Retina (tissue), 1 donor: ENCODE measurements around the gene ZNHIT2.
"Not testable (repeated sequence)": the region's sequence is repeated elsewhere in the genome, so short reads cannot be mapped to it uniquely, and the experiment has no call there.

Experiments used
- DNase-seq: peaks from one replicate; pipeline ENCODE4 v3.0.0-alpha.2; 2016

Gene ZNHIT2

DNA sequence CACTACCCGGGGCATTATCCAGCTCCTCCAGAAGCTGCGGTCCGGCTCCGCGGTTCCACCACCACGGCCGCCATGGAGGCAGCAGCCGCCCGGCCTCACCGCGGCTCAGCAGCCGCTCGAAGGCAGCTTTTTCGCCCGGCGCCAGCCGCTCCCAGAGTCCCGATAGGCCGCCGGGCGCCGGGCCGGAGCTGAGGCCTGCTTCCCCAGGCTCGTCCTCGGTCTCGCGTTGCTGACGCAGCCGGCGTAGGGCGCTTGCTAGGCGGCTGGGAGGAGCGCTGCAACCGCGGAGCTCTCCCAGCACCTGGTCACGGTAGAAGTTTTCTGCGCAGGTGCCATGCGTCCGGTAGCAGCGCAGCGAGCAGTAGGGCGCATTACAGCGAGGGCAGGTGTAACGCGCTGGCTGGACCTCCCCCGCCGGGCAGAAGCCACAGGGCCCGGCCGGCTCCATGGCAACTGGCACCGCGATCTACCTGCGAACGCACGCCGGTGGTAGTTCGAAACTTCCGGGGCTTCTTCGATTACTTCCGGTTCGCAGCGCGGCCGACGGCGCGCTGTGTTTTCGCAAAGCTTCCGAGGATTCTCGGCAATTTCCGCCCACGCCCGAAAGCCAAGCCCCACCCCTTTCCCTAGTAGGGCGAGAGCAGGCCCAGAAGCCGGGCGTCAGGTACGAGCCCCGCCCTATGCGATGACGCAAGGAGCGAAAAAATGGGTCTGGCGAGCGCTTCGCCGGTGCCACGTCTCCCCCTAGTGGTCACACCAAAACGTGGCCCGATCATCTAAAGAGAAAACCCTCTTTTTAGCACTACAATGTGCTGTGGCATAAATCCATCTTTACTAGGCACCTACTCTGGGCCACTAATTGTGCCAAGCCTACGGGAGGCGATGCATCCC, at the start of gene ZNHIT2:
ZNHIT2 (minus strand) TSS at position 496 of the 891 bp plus-strand sequence; CDS start at position 448, 48 bp downstream.
- peak; percentile 97 for DNase-seq

DNA sequence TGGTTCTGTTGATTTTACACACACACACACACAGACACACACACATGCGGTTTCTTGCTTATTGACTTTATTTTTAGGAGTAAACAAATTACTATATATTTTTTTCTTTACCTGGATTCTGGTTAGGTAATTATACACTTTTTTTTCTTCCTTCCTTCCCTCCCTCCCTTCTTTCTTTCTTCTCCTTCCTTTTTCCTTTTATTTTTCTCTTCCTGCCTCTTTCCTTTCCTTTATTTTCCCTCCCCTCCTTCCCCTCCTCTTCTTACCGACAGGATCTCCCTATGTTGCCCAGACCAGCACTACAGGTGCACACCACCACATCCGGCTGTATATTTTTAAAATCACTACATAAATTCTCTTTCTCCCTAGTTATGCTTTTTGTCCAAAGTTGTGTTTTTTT, 49.4 kb upstream of the ZNHIT2 start:
- DNase-seq = no peak

DNA sequence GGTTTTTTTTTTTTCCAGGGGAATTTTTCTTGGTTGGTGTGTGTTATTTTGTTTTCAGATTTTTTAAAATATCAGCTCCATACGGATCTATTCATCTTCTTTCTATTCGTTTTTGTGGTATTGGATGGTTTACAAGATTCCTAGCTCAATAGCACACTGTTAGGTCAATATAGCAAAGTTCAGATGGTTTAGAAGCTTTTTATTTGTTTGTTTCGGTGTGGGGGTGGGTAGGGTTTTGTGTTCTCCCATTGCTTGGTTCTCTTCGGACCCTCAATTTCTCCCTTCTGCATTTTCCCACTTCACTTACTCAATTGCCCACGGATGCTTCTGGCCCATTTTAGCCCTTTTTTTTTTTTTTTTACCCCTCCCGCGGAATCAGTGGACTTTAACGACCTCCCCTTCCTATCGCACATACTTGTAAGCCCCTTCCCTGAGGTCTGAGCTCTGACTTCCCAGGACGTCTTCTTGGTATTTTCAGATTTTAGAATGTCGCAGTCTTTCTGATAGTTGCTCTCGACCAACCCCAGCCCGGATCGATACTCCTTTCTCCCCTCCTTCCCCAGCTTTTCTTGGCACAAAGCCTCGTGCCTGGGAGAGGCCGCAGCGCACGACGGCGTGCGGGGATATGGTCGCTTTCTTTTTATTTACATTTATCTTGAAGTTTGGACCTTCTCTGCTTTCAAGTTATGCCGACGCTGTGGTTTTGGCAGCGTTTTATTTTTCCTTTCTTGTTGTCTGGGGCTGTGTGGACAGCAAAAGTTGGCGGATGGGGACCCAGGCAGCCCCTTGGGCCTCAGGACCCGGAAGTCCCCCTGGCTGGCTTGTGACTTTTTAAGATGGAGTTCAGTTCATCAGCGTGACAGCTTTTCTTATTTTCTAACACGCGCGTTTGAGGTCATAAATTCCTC, 48.2 kb upstream of the ZNHIT2 start:
- no peak for DNase-seq

DNA sequence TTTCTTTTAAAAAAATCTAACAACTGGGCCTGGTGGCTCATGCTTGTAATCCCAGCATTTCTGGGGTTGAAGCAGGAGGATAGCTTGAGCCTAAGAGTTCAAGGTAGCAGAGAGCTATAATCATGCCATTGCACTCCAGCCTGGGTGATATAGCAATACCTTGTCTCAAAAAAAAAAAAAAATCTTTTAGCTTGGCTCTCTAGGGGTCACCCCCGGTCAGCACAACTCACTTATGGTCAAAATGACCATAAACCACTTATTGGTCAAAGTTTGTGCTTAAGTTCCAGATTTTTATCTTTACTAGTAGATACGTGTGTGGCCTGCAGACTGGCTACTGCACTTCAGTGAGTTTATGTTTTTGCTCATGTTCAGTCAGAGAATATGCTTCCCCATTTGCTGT, 46.2 kb upstream of the ZNHIT2 start:
- no peak for DNase-seq

DNA sequence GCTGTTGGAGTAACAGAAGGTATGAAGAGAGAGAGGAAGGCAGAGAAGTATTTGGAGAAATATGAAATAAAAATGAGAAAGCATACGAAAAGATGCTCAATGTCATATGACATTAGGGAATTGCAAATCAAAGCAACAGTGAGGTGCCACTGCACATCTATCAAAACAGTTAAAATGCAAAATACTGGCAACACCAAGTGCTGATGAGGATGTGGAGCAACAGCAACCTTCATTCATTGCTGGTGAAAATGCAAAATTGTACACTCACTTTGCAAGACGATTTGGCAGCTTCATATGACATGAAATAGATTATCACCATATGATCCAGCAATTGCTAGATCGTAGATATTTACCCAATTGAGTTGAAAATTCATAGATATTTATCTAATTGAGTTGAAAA, 43.1 kb upstream of the ZNHIT2 start:
- no peak for DNase-seq

DNA sequence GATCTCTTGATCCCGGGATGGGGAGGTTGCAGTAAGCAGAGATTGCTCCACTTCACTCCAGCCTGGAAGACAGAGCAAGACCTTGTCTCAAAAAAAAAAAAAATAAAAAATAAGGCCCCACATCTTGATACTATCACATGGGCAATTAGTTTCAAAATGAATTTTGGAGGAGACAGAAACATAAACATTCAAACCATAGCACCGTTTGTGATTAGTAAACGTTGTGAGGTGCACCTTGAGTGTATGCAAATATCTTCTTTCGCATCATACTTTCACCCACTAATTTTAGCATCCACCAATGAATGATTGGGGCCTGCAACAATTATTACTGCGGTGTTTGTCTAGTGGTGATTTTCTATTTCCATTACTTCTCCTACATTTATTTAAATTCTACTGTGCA, 41.5 kb upstream of the ZNHIT2 start:
- DNase-seq = no peak

DNA sequence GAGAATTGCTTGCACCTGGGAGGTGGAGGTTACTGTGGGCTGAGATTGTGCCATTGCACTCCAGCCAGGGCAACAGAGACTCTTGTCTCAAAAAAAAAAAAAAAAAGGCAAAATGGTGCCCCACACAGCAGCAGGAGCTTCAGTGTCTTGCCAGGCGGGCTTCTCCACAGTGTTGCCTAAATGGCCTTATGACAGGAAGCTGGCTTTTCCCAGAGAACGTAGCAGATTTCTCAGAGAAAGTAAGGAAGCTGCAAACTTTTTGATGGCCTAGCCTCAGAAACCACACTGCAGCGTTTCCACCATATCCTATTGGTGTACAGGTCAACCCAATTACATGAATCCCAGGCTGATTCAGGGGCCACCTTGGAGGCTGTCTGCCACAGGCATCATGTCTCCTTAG, 39.8 kb upstream of the ZNHIT2 start:
- DNase-seq = no peak

DNA sequence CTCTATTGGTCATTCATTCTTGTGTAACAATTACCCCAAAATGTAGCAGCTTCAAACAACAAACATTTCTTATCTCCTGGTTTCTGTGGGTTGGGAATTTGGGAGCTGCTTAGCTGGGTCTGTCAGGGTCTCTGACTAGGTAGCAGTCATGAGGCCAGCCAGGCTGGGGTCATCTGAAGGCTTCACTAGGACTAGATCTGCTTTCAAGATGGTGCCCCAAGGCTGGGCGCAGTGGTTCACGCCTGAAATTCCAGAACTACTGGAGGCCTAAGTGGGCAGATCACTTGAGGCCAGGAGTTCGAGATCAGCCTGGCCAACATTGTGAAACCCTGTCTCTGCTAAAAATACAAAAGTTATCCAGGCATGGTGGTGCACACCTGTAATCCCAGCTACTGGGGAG, 39.4 kb upstream of the ZNHIT2 start:
- no peak for DNase-seq

DNA sequence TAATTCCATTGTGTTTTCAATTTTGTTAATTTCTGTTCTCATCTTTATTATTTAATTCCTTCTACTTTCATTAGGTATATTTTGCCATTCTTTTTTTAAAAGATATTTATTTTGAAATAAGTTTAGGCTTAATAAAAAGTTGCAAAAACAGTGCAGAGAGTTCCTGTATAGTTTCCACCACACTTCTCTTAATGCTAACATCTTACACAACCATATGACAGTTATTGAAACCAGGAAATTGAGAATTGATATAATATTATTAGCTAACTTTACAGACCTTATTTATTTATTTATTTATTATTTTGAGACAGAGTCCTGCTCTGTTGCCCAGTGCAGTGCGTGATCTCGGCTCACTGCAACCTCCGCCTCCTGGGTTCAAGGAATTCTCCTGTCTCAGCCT, 38.8 kb upstream of the ZNHIT2 start:
- no peak for DNase-seq

DNA sequence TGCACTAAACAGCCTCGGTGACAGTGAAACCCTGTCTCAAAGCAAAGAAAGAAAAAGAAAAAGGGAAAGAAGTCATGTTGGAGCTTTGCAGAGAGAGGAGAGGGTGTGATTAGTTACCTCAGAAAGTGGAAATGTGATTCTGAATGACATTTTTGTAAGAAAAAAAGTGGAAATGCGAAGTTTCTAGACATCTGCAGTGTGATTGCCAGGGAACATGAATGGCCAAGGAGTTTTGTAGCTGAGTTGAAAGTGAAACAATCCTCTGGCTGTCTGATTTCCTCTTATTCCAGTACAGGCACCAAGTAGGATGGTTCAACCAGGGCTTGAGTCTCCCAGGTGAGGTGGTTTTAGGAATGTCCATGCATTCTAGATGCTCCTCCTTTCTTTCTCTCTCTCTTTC, 34.6 kb upstream of the ZNHIT2 start:
- no peak for DNase-seq

DNA sequence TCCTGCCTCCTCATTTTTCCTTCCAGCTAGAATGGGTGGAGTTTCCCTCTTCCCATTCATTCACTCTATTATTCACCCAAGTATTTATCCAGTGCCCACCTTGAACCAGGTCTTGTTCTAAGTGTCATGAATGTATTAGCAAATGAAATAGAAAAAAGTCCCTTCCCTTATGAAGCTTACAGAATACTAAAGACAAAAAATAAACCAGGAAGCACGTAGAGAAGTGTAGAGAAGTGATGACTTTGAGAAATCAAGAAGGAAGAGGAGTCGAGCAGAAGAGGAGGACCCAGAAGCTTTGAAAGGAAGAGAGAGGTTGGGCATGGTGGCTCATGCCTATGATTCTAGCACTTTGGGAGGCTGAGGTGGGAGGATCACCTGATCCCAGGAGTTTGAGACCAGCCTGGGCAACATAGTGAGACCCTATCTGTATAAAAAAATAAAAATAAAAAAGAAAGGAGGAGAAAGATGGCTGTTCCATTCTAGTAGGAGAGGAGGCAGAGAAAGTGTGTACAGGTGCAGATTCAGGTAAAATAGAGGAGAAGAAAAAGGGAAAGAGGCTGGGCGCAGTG, 33.9 kb upstream of the ZNHIT2 start:
- no peak for DNase-seq

DNA sequence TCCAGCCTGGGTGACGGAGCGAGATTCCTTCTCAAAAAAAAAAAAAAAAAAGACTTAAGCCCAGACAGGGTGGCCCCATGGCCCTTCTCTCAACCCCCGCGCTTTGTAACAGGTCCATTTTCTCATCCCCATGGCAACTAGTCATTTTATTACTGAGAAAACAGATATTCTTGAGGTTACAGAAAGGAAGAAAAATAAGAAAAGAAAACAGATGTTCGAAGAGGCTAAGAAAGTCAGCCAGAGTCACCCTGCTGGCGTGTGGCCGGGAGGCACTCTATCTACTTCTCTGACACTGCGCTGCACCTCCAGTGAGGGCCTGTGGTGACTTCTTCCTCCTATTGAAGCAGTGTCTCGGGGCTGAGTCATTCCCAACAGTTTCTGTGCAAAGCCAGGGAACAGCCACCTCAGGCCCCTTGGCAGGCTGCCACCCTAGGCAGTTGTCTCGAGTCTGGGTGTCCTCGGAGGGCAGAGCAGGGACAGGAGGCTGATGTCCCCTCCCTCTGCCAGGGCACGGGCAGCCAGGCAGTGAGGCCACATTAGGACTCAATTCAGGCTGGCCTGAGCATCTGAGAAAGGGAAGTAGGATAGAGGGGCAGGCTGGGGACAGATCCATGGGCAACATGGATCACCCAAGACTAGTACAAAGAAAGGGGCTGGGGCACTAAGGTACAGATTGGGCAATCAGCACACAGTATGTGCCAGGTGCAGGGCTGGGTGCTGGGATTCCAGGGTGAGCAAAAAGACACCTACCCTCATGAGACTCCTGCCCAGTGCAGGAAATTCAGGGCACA, 33.2 kb upstream of the ZNHIT2 start:
- DNase-seq = no peak

DNA sequence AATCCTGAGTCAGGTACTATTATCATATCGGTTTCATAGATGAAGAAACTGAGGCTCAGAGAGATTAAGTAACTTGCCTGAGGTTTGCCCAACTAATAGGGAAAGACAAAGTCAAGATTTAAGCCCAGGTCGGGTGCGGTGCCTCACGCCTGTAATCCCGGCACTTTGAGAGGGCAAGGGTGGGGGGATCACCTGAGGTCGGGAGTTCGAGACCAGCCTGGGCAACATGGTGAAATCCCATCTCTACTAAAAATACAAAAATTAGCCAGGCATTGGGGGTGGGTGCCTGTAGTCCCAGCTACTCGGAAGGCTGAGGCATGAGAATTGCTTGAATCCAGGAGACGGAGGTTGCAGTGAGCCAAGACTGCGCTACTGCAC, 32.6 kb upstream of the ZNHIT2 start:
- DNase-seq = not testable (repeated sequence)

DNA sequence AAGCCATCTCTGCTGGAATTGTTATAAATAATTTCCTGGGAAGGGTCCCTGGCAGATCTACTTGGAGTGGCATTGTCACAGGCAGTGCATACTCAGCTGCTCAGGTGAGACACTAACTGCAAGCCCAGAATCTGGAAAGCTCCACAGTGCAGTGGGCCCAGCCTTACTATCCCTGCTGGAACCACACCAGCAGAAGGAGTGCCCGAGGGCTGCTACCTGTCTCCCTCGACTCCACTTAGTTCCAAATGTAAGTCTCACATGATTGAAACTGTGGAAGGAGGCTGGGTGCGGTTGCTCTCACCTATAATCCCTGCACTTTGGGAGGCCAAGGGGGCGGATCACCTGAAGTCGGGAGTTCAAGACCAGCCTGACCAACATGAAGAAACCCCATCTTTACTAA, 31.2 kb upstream of the ZNHIT2 start:
- no peak for DNase-seq

DNA sequence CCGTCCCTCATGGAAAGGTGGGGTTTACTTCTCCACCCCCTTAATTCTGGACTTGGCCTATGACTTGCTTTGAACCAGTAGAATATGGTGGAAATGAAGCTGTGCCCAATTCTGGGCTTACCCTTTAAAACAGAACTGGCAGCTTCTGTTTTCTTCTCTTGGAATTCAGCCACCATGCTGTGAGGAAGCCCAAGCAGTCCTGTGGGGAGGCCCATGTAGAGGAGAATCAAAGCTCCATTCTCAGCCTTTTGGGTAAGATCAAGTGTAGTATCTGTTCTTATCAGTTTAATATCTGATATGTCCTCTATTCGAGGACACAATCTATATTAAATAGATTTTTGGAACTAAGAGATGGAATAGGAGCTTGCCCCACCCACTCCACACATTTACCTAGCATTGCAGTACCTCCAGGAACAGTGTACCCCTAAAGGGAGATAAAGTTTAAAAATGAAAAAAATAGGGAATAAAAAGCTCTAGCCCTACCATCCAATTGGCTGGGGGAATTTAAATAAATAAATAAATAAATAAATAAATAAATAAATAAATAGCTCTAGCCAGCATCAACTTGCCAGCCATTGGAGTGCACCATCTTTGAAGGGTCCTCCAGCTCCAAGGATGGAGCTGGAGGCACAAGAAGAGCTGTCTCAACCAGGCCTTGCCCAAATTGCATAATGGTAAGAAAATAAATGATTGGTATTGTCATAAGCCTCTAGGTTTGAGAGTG, 30.0 kb upstream of the ZNHIT2 start:
- DNase-seq = no peak

DNA sequence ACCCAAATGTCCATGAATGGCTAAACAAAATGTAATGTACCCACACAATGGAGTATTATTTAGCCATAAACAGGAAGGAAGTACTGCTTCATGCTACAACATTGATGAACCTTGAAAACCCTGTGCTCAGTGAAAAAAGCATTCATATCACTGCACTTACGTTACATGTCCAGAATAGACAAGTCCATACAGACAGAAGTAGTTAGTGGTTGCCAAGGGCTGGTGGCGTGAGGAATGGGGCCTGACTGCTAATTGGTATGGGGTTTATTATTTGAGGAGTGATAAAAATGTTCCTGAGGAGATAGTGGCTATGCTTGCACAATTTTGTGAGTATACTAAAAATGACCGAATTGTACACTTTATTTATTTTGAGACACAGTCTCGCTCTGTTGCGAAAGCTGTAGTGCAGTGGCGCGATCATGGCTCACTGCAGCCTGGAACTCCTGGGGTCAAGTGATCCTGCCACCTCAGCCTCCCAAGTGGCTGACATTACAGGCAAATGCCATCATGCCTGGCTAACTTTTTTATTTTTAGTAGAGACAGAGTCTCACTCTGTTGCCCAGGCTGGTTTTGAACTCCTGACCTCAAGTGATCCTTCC, 24.5 kb upstream of the ZNHIT2 start:
- DNase-seq = no peak

DNA sequence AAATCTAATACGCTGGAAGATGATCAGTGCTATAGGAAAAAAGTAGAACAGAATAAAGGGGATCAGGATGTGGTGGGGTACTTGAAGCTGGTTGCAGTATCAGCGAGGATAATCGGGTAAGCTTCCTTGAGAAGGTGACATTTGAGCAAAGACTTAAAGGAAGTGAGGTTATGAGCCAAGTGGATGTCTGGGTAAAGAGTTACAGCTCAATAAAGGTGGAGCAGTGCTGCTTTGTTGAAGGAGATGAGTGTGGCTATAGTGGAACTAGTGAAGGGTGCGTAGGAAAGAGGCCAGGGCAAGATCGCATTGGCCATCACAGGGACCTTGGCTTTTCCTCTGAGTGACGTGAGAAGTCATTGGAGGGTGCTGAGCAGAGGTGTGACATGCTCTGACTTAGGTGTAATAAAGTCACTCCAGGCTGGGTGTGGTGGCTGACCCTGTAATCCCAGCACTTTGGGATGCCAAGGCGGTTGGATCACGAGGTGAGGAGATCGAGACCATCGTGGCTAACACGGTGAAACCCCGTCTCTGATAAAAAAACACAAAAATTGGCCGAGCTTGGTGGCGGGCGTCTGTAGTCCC, 19.1 kb upstream of the ZNHIT2 start:
- no peak for DNase-seq

DNA sequence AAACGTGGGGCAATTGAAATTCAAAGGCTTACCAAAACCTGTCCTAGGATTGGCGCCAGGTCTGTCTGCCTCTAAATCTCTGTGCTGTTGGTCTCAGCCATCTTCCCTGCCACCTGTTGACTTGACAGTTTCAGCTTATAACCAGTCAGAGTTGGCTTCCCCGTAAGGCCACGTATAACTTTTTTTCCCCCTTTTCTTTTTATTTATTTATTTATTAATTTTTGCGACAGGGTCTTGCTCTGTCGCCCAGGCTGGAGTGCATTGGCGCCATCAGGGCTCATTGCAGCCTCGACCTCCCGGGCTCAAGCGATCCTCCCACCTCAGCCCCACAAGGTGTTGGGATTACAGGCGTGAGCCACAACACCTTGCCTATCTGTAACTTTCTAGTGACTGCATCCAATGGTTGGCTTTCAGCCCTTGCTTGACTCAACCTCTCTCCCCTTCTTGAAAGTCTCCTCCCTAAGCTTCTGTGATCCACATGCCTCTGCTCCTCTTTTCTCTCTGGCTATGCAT, 18.2 kb upstream of the ZNHIT2 start:
- DNase-seq = no peak

DNA sequence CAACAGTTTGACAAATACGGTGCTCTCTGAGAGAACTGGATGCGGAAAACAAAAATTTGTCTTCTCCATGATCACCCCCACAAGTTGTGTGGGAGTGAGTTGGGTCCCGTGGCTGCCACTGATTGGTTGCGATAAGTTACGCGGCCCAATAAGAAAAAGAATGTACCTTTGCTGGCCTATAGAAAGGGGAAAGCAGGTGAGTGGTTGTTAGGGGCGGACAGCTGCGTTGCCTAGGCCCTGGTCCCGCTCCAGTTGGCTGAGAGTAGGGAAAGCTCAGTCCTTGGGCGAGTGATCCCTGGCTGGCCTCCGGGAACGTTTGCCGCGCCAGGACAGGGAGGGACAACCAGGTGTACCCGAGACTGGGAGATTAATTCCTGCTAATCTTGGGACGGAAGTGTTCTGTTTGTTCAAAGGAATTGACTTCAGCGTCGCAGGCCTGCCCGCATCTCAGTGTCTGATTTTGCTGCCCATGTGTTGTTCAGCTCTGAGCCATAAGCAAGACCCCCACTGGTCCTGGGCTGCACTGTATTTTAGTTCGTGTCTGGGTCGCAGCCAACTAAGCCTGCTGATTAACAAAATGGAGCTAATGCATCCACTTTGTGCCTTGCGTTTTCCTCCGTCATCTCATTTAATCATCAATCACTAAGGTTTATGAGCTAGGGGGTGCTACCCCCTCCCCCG, 17.6 kb upstream of the ZNHIT2 start:
- DNase-seq = no peak

DNA sequence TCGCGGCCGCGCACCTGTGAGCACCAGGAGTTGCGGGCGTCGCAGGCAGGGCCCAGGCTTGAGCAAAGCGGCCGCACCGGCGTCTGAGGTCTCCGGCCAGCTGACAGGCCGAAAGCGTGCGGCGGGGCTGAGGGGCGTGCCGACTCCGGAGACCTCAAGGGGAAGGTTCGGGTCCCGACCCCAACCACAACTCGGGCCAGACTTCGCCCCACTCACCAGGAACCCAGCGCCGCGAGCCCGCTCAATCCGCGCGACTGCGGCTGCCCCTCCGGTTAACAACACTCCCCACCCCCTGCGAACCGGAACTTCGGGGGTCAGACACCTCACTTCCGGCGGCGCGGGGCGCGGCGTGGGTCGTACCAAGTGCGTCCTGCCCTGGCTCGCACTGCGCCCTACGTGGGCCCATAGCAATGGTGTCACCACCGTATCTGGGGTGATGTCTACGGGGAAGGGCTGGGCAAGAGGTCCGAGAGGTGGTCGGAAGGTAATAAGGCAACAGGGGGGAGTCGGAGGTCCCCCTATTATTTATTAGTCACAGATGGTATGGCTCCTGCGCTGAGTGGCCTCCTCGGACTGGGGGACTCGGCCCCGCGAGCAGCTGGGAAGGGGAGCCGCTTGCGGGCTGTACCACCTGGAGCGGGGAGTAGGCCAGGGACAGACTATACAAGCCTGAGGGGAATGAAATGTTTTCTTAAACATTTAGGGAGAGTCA, 16.9 kb upstream of the ZNHIT2 start, which contains the start of gene SYVN1:
SYVN1 (minus strand) TSS at position 280 of the 712 bp plus-strand sequence. CDS start 918 bp downstream, outside the sequence.
- DNase-seq = peak; percentile 99
